GM13976 (cell line): ENCODE data around the gene BCL7C.
A peak's percentile ranks its signal among the peaks of the same experiment; 100 is the strongest.

ENCODE experiments used
- DNase-seq: peaks from one replicate; pipeline ENCODE4 v3.0.0; 2012; ENCODE audit warnings: low spot score
- CTCF ChIP-seq: IDR thresholded peaks from 2 replicates; pipeline ENCODE4 v1.5.1; 2012; ENCODE audit warnings: borderline replicate concordance, mild to moderate bottlenecking; ENCODE audit not compliant: insufficient read depth; ENCODE audit errors: extremely low read depth, missing control alignments, control extremely low read depth
- in situ Hi-C: fragments of 300-500 bp; cut with MboI; formaldehyde crosslinking; loops from one replicate; pipeline ENCODE4 v1.12.0; 2022; ENCODE audit warnings: low sequenced_read_pairs, mixed read lengths, inconsistent platforms; ENCODE audit not compliant: unreplicated experiment

The BCL7C gene

DNA sequence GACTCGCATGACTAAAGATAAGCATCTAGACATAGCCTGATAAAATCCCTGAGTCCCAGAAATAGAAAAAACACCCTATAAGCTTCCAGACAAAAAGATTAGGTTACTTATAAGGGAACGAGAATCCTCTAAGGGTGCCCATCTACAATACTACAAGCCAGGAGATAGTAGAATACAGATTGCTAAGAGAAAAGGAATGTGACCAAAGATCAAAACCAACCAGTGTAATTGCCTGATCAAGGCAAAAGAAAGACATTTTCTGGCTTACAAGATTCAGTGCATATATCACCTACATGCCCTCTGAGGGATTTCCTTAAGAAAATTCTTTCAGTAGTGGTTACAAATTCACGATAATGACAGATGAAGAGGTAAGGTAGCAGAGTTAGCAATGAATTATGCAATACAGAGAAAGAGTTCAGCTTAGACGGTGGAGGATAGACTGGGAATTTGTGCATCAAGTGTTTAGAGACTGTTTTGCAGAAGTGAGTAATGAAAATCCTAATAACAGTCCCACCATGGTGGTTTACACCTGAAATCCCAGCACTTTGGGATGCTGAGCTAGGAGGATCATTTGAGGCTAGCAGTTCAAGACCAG is 35.0 kb downstream of the BCL7C start:
- in situ Hi-C loops, result no loop called here
- no peak for TF ChIP-seq CTCF

DNA sequence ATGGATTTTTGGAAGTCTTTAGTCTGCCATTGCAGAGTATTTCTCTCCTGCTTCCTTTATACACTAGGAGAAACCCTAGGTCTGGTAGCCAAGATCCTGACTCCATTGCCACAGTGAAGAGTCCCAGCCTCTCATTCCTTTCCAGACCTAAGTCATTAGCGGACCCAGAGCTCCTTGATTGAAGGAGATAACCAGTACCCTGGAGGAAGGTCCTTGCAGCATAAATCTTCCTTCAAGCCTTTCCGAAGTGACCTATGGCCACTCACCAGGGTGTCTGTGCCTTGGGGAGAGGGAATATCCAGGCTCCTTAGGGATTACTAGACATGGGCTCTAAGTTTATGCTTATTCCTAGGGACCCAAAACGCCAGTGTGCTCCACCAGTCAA is 35.8 kb downstream of the BCL7C start:
- TF ChIP-seq CTCF, result no peak
- no peak for DNase-seq
- in situ Hi-C loops, result no loop called here

More for the DNA sequence above, 35.0 kb downstream of the BCL7C start:
- no peak for DNase-seq

- no peak for DNase-seq
- in situ Hi-C loops, result no loop called here
- no peak for TF ChIP-seq CTCF
Measured at GRCh38 chr16:30853758-30854157, 40.1 kb downstream of the BCL7C start.

DNA sequence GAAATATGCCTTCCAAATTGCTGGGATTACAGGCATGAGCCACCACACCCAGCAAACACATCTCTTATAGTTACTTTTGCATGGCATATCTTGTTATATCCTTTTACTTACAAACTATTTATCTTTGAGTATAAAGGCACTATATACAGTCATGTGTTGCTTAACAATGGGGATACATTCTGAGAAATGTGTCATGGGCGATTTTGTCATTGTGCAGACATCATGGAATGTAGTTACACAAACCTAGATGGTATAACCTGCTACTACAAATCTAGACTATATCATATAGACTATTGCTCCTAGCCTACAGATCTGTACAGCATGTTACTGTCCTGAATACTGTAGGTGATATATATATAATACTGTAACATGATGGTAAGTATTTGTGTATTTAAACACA is 43.6 kb downstream of the BCL7C start:
- no peak for TF ChIP-seq CTCF
- DNase-seq, result no peak
- in situ Hi-C loops, result no loop called here

DNA sequence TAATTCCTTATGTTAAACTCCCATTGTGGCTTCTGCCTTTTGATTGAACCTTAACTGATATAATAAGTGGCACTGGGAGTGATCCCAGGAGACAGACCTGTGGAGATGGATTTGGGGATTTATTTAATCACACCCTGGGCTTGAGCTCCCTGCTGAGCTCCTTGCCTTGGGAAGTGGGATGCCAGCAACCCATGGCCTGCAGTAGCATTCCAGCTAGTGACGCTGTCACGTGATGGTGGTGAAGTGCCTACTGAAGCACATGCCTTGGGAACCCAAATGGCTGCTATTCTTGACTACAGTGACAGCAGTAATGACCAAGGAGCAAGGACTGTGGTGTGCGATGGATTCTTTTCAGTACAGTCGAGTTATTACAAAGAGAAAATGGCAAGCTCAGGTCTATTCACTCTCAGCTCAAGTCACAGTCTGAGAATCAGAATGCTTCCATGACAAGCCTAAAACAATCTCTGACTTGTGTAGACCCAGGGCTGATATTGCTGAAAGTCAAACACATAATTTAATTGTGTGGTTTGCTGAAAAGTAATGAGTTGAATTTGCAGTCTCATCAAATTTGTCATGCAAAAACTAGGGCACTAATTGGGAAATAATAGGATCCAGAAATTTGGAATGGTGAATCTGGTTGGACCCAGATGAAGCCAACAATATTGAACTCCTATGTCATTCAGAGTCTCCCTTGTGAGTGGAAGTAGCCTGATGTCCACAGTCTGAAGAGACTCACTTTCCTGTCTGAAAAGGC is 47.1 kb downstream of the BCL7C start:
- no peak for TF ChIP-seq CTCF
- DNase-seq, result no peak
- in situ Hi-C loops, result no loop called here

- DNase-seq, result peak; percentile 89
- TF ChIP-seq CTCF, result peak; percentile 81
- in situ Hi-C loops, result no loop called here
Measured at GRCh38 chr16:30844671-30845449, 49.0 kb downstream of the BCL7C start.
